NCI-H146 treated with DMSO at 0.1 percent for 48 hours (cell line): ENCODE results near the gene PRRX1.

ENCODE experiments used
- DNase-seq: peaks from one replicate; lab custom pipeline; 2025; ENCODE audit not compliant: unreplicated experiment; lab: John Stamatoyannopoulos, UW

PRRX1 gene

GRCh38 chr1:170664093-170664827 lies at the start of gene PRRX1:
TSS of gene PRRX1 (plus strand) at chr1:170664131. CDS start at chr1:170664219, 88 bp downstream.
- DNase-seq: no peak

- no peak for DNase-seq
Measured at GRCh38 chr1:170617591-170618330, 46.2 kb upstream of the PRRX1 start.

- no peak for DNase-seq
Measured at GRCh38 chr1:170618421-170618820, 45.5 kb upstream of the PRRX1 start.

GRCh38 chr1:170619241-170620028 lies 44.5 kb upstream of the PRRX1 start:
- DNase-seq: peak; percentile 36

GRCh38 chr1:170620164-170620563 lies 43.8 kb upstream of the PRRX1 start:
- DNase-seq: no peak

GRCh38 chr1:170623171-170623570 lies 40.8 kb upstream of the PRRX1 start:
- DNase-seq: no peak

GRCh38 chr1:170624146-170624545 lies 39.8 kb upstream of the PRRX1 start:
- DNase-seq: no peak

GRCh38 chr1:170630977-170631376 lies 33.0 kb upstream of the PRRX1 start:
- no peak for DNase-seq

- no peak for DNase-seq
Measured at GRCh38 chr1:170634293-170634692, 29.6 kb upstream of the PRRX1 start.

- no peak for DNase-seq
Measured at GRCh38 chr1:170634824-170635410, 29.0 kb upstream of the PRRX1 start.

GRCh38 chr1:170640581-170640980 lies 23.4 kb upstream of the PRRX1 start:
- no peak for DNase-seq

- no peak for DNase-seq
Measured at GRCh38 chr1:170657275-170657853, 6.6 kb upstream of the PRRX1 start.

- no peak for DNase-seq
Measured at GRCh38 chr1:170659399-170660035, 4.4 kb upstream of the PRRX1 start.

GRCh38 chr1:170660281-170660713 lies 3.6 kb upstream of the PRRX1 start:
- no peak for DNase-seq

- DNase-seq: no peak
Measured at GRCh38 chr1:170660871-170661645, 2.9 kb upstream of the PRRX1 start.

GRCh38 chr1:170661646-170662411 lies 2.1 kb upstream of the PRRX1 start:
- DNase-seq: no peak

- DNase-seq: no peak
Measured at GRCh38 chr1:170662561-170663403, 1.1 kb upstream of the PRRX1 start.
